Panc1 (cell line): ENCODE measurements around the gene GRK2.

Source experiments
- CTCF ChIP-seq: fragments of 450-650 bp; IDR thresholded peaks from 2 replicates; pipeline ENCODE4 v1.5.1; 2017; ENCODE audit warnings: mild to moderate bottlenecking
- POLR2AphosphoS5 ChIP-seq: IDR thresholded peaks from 2 replicates; pipeline ENCODE4 v1.6.1; 2012; ENCODE audit warnings: mild to moderate bottlenecking, low read depth, low read length, moderate library complexity
- REST ChIP-seq, 2 experiments: IDR thresholded peaks; 2 replicates each; pipeline ENCODE4 v1.6.1; 2011 to 2012; ENCODE audit warnings: low read depth in 2 of 2, control low read depth in 1 of 2, low read length in 1 of 2, mild to moderate bottlenecking in 1 of 2, moderate library complexity in 1 of 2; ENCODE audit not compliant: insufficient read depth in 1 of 2
- SIN3A ChIP-seq: IDR thresholded peaks from 2 replicates; pipeline ENCODE4 v1.6.1; 2012; ENCODE audit warnings: low read depth, mild to moderate bottlenecking, low read length, moderate library complexity, borderline replicate concordance; ENCODE audit not compliant: insufficient read depth
- TCF7L2 ChIP-seq: IDR thresholded peaks from 2 replicates; pipeline ENCODE4 v1.6.1; 2011; ENCODE audit warnings: mild to moderate bottlenecking, low read depth, low read length, inconsistent platforms

- TF ChIP-seq CTCF (no peak), POLR2AphosphoS5 (no peak), TCF7L2 (no peak), REST (IDR thresholded peaks at IDR 0.05; ENCODE audit: insufficient read depth in 1 of 2, low read depth in 2 of 2, low read length in 1 of 2) (no peak), SIN3A (no peak)
Observed at GRCh38 chr11:67278939-67279588, 12.8 kb downstream of the GRK2 start.
